ENCODE results near the gene ADARB1.

- TF ChIP-seq CTCF (IDR thresholded peaks at IDR 0.05), result no peak
- no peak for TF ChIP-seq POLR2AphosphoS5 (IDR thresholded peaks at IDR 0.05)
Measured at GRCh38 chr21:45122030-45122429, 47.6 kb downstream of the ADARB1 start.

Measured in stomach (tissue), 4 donors.